ENCODE results near the gene IKBKG.
"Not testable (repeated sequence)": the region's sequence is repeated elsewhere in the genome, so short reads cannot be mapped to it uniquely, and the experiment has no call there.

IKBKG gene

GRCh38 chrX:154548028-154548316, 552 bp downstream of the IKBKG start:
- no peak for DNase-seq (ENCODE audit: low read depth)
- TF ChIP-seq CTCF (conservative IDR thresholded peaks at IDR 0.05; ENCODE audit: low read depth, low read length): no peak
- peak overlapping the region; percentile 69 for H3K4me3 ChIP-seq (ENCODE audit: low read length)

- TF ChIP-seq CTCF (conservative IDR thresholded peaks at IDR 0.05; ENCODE audit: low read depth, low read length): no peak
- no peak overlapping the region for H3K4me3 ChIP-seq (ENCODE audit: low read length)
- no peak for DNase-seq (ENCODE audit: low read depth)
Measured at GRCh38 chrX:154549766-154550165, 2.3 kb downstream of the IKBKG start.

DNA sequence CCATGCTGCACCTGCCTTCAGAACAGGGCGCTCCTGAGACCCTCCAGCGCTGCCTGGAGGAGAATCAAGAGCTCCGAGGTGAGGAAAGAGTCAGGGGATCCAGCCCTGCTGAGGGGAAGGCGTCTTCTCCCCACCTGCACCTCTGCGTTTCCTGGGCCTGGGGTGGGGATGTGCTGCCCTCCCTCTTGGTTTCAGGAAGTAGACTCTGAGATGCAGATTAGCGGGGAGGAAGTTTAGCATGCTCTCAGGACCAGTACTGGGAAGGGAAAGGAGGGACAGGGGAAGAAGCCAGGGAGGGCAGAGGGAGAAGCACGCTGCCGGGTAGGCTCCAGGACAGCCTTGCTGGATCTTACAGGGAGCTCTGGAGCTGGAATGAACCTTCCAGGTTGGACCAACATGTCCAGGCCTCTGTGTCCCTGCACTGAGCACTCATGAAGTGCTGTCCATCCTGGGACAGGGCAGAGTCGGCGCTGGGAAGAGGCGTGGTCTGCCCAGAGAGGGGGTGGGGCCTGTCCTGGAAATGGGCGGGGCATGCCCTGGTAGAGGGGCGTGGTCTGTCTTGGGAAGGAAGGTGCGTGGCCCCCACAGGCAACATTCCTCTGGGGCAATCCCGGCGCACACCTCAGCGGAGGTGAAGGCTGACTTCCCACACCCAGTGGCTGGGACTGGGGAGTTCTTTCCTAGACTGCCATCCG, 4.8 kb downstream of the IKBKG start:
- H3K4me3 ChIP-seq (ENCODE audit: low read length); DNase-seq (ENCODE audit: low read depth): not testable (repeated sequence)

GRCh38 chrX:154558060-154558690, 10.8 kb downstream of the IKBKG start:
- not testable (repeated sequence) for H3K4me3 ChIP-seq (ENCODE audit: low read length); DNase-seq (ENCODE audit: low read depth)

DNA sequence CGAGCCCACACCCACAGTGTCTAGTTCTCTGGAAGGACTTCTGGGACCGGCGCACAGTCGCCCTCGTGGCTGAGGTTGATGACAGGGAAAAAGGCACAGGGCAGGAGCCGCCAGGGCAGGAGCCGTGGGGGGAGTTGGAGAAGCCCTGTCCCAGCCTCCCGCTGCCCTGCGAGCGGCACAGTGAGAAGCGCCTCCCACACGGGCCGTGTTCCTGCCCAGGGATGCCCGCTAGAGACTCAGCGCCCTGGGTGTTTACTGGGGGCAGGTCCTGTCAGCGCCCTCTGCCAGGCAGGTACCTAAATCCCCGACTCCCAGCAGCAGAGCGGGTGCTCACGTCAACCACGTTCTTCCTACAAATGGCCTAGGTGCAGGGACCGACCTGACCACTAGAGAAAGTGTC, 11.5 kb downstream of the IKBKG start:
- DNase-seq (ENCODE audit: low read depth); H3K4me3 ChIP-seq (ENCODE audit: low read length): not testable (repeated sequence)

DNA sequence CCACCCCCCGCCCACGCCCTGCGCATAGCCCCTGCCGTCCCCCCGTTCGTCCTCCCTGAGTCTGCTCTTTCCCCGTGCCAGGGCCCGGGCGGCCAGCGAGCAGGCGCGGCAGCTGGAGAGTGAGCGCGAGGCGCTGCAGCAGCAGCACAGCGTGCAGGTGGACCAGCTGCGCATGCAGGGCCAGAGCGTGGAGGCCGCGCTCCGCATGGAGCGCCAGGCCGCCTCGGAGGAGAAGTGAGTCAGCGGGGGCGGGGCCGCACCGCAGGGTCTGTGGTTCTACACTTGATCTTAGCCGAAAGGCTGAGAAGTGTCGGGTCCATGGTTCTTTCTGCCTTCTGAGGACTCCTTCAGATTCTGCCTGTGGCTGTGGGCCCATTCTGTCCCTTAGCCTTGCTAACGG, 12.9 kb downstream of the IKBKG start:
- H3K4me3 ChIP-seq (ENCODE audit: low read length); DNase-seq (ENCODE audit: low read depth): not testable (repeated sequence)

- not testable (repeated sequence) for H3K4me3 ChIP-seq (ENCODE audit: low read length)
Measured at GRCh38 chrX:154562295-154562694, 14.9 kb downstream of the IKBKG start.

GRCh38 chrX:154570361-154570760, 22.9 kb downstream of the IKBKG start:
- H3K4me3 ChIP-seq (ENCODE audit: low read length); DNase-seq (ENCODE audit: low read depth): not testable (repeated sequence)

More at GRCh38 chrX:154562295-154562694, 14.9 kb downstream of the IKBKG start:
- DNase-seq (ENCODE audit: low read depth): not testable (repeated sequence)

- H3K4me3 ChIP-seq (ENCODE audit: low read length); DNase-seq (ENCODE audit: low read depth): not testable (repeated sequence)
Measured at GRCh38 chrX:154573061-154573460, 25.6 kb downstream of the IKBKG start.

DNA sequence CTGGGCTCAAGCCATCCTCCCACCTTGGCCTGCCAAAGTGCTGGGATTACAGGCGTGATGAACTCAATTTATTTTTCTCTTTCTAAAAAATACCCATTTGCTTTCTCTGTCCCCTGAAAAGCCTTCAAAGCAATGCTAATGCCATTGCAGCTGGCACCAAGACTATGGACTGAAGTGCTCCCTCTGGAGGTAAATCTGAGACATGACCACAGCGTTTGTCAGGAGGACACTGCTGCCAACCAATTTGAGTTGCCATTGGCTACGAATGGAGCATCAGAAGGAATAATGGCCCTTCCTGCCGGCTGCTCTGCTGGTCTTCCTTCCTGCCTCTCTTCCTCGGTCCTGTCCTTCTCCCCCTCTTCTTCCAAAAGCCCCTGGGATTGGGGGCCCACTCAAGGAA, 27.7 kb downstream of the IKBKG start:
- not testable (repeated sequence) for H3K4me3 ChIP-seq (ENCODE audit: low read length); DNase-seq (ENCODE audit: low read depth)

DNA sequence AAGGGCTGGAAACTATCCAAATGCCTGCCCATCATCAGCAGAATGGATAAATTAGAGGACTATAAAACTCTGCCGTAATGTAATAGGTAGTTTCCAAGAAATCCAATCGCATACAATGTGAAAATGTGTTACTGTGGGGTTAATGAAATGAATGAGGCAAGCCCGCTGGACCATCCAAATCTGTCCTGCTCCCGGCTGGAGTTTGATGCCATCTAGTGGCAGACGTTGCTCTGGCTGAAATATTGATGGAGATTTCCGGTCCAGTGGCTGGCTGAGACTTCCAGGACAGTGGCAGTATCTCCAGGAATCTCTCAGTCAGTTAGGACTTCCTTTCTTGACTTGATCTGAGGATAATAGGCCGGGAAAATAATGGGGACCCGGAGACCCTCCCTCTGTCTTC, 35.6 kb downstream of the IKBKG start:
- not testable (repeated sequence) for DNase-seq (ENCODE audit: low read depth); H3K4me3 ChIP-seq (ENCODE audit: low read length)

- not testable (repeated sequence) for DNase-seq (ENCODE audit: low read depth); H3K4me3 ChIP-seq (ENCODE audit: low read length)
Measured at GRCh38 chrX:154584585-154585183, 37.3 kb downstream of the IKBKG start, which contains the start of gene CTAG1A. TSS of gene CTAG1A (plus strand) at chrX:154585133. CDS start at chrX:154585207, 74 bp downstream.

DNA sequence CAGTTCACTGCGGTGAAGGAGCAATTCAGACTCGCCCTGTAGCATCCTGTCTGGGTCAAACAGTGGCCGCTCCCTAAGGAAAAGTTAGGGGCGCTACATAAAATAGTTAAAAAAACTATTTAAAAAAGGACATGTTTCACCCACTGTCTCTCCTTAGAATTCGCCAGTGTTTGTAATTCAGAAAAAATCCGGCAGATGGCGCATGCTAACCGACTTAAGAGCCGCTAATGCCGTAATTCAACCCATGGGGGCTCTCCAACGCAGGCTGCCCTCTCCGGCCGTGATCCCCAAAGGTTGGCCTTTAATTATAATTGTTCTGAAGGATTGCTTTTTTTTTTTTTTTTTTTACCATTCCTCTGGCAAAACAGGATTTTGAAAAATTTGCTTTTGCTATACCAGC, 43.0 kb downstream of the IKBKG start:
- H3K4me3 ChIP-seq (ENCODE audit: low read length); DNase-seq (ENCODE audit: low read depth): not testable (repeated sequence)
